HL-60 (cell line): ENCODE data around the gene TXNRD3.

ENCODE experiments used
- POLR2AphosphoS5 ChIP-seq: IDR thresholded peaks from 2 replicates; pipeline ENCODE4 v1.6.1; 2012; ENCODE audit warnings: low read depth
- SPI1 ChIP-seq: IDR thresholded peaks from 2 replicates; pipeline ENCODE4 v1.6.1; 2012; ENCODE audit warnings: low read depth, mild to moderate bottlenecking, borderline replicate concordance
- TF ChIP-seq, protein P1 (sequence below): IDR thresholded peaks from one replicate; pipeline ENCODE4 v1.5.1; 2011; ENCODE audit warnings: low read length, control low read depth, inconsistent platforms; ENCODE audit not compliant: insufficient read depth
- TF ChIP-seq, protein P2 (sequence below): IDR thresholded peaks from 2 replicates; pipeline ENCODE4 v1.6.1; 2012; ENCODE audit warnings: low read depth; ENCODE audit not compliant: insufficient replicate concordance

DNA sequence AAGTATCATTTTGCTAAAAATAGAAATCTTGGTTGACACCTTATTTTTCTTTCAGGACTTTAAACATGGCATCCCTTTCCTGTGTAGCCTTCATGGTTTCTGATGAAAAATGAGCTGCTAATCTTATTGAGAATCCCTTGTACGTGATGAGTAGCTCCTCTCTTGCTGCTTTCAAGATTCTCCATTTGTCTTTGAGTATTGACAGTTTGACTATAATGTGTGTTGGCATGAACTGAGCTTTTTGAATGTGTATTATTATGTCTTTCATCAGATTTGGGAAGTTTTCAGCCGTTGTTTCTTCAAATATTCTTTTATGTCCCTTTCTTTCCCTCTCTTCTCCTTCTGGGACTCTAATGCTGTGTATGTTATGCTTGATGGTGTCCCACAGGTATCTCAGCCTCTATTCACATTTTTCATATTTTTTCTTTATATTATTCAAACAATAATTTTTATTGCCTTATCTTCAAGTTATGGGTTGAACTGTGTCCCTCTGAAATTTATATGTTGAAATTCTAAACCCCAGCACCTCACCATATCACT, 92.1 kb downstream of the TXNRD3 start:
- TF ChIP-seq, protein P1, sequence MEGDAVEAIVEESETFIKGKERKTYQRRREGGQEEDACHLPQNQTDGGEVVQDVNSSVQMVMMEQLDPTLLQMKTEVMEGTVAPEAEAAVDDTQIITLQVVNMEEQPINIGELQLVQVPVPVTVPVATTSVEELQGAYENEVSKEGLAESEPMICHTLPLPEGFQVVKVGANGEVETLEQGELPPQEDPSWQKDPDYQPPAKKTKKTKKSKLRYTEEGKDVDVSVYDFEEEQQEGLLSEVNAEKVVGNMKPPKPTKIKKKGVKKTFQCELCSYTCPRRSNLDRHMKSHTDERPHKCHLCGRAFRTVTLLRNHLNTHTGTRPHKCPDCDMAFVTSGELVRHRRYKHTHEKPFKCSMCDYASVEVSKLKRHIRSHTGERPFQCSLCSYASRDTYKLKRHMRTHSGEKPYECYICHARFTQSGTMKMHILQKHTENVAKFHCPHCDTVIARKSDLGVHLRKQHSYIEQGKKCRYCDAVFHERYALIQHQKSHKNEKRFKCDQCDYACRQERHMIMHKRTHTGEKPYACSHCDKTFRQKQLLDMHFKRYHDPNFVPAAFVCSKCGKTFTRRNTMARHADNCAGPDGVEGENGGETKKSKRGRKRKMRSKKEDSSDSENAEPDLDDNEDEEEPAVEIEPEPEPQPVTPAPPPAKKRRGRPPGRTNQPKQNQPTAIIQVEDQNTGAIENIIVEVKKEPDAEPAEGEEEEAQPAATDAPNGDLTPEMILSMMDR, result no peak
- TF ChIP-seq, protein P2, sequence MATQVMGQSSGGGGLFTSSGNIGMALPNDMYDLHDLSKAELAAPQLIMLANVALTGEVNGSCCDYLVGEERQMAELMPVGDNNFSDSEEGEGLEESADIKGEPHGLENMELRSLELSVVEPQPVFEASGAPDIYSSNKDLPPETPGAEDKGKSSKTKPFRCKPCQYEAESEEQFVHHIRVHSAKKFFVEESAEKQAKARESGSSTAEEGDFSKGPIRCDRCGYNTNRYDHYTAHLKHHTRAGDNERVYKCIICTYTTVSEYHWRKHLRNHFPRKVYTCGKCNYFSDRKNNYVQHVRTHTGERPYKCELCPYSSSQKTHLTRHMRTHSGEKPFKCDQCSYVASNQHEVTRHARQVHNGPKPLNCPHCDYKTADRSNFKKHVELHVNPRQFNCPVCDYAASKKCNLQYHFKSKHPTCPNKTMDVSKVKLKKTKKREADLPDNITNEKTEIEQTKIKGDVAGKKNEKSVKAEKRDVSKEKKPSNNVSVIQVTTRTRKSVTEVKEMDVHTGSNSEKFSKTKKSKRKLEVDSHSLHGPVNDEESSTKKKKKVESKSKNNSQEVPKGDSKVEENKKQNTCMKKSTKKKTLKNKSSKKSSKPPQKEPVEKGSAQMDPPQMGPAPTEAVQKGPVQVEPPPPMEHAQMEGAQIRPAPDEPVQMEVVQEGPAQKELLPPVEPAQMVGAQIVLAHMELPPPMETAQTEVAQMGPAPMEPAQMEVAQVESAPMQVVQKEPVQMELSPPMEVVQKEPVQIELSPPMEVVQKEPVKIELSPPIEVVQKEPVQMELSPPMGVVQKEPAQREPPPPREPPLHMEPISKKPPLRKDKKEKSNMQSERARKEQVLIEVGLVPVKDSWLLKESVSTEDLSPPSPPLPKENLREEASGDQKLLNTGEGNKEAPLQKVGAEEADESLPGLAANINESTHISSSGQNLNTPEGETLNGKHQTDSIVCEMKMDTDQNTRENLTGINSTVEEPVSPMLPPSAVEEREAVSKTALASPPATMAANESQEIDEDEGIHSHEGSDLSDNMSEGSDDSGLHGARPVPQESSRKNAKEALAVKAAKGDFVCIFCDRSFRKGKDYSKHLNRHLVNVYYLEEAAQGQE, result no peak
- TF ChIP-seq POLR2AphosphoS5 (no peak), SPI1 (no peak)
